Calu3 (cell line): ENCODE results near the gene CHRNB2. TPM values are rescaled to one million over a fixed set of nuclear protein-coding genes. Genes with fewer than 3 reads are reported as not detected.

ENCODE experiments used
- BruUV-seq: library from RNA; stranded (reverse); fragments of 400-500 nt; replicated peaks from 2 replicates; lab custom pipeline; 2021; lab: Mats Ljungman, UMichigan
- CTCF ChIA-PET: fragments of 300-600 bp; sonication (Branson Sonifier 250); formaldehyde crosslinking; loops from one replicate; lab custom pipeline; 2022; ENCODE audit warnings: antibody characterized with exemption; lab: Charles Lee
- DNase-seq: peaks from one replicate; pipeline ENCODE4 v3.0.0; 2022
- H3K27ac Mint-ChIP-seq: one replicate; pipeline ENCODE4 v1.8.0; 2022; ENCODE audit warnings: mixed read lengths; ENCODE audit not compliant: unreplicated experiment
- H3K27me3 Mint-ChIP-seq: one replicate; pipeline ENCODE4 v1.8.0; 2022; ENCODE audit warnings: mixed read lengths; ENCODE audit not compliant: unreplicated experiment
- H3K36me3 Mint-ChIP-seq: one replicate; pipeline ENCODE4 v1.8.0; 2022; ENCODE audit warnings: mild to moderate bottlenecking, moderate library complexity, mixed read lengths; ENCODE audit not compliant: insufficient read depth, unreplicated experiment
- H3K4me1 Mint-ChIP-seq: one replicate; pipeline ENCODE4 v1.8.0; 2022; ENCODE audit warnings: mild to moderate bottlenecking, low read depth, mixed read lengths; ENCODE audit not compliant: unreplicated experiment
- H3K4me3 Mint-ChIP-seq: one replicate; pipeline ENCODE4 v1.8.0; 2022; ENCODE audit warnings: mild to moderate bottlenecking, low read depth, moderate library complexity, mixed read lengths; ENCODE audit not compliant: unreplicated experiment
- H3K9me3 Mint-ChIP-seq: one replicate; pipeline ENCODE4 v1.8.0; 2022; ENCODE audit warnings: low read depth, mixed read lengths; ENCODE audit not compliant: unreplicated experiment
- intact Hi-C: fragments of 100-400 bp; cut with micrococcal nuclease; formaldehyde crosslinking; loops from one replicate; pipeline ENCODE4 v1.10.0; 2022; ENCODE audit not compliant: unreplicated experiment
- total RNA-seq: library from RNA; stranded (reverse); gene quantifications from 2 replicates; pipeline ENCODE4 v1.2.3, GENCODE V29; 2022
- TF ChIP-seq, protein P1 (sequence below): fragments of 200-600 bp; IDR thresholded peaks from one replicate; pipeline ENCODE4 v1.8.0; 2022; ENCODE audit warnings: antibody characterized with exemption; ENCODE audit not compliant: unreplicated experiment

CHRNB2 gene
- total RNA-seq, 1 experiment from 2014 or later = 0.07 TPM

DNA sequence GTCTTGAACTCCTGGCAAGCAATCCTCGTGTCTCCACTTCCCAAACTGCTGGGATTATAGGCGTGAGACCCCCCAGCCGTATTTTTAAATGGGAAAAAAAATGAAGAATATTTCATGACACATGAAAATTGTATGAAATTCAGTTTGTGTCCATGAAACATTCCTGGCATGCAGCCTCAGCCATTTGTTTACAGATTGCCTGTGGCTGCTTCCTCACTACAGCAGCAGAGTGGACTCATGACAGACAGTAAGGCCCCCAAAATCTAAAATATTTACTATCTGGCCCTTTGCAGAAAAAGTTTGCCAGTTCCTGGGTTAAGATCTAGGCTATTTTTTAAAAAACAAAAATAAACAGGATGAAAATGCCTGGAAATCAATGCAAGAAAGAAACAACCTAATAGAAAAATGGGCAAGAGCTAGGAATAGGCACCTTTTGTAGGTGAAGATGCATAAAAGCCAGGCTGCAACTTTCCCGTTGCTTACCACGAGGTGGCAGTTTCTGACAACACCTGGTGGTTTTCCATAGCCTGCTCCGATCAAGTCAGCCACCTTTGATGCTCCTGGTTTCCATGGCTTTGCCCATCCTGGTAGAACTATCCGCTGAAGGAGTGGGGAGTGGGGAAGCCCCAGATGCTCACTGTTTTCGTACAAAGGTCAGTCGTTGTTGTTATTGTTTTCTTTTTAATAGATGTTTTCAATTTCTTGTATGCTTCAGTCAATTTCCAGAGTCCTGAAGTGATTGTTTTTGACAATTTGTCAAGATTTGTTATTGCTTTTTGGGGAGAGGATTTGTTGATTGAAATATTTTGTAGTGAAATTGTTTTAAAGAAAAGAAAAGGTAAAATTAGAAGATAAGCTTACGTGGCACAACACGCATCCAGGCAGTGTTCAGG is 33.4 kb upstream of the CHRNB2 start:
- no TSS peak for BruUV-seq
- Mint-ChIP-seq H3K36me3 (no peaks in the 10 kb centered on the region), H3K4me3 (no peak overlapping the region), H3K9me3 (no peaks in the 10 kb centered on the region), H3K27ac (no peak overlapping the region), H3K27me3 (peaks cover 64% of the 10 kb centered on the region), H3K4me1 (no peaks in the 10 kb centered on the region)
- intact Hi-C loops = no loop called here
- TF ChIP-seq, protein P1, sequence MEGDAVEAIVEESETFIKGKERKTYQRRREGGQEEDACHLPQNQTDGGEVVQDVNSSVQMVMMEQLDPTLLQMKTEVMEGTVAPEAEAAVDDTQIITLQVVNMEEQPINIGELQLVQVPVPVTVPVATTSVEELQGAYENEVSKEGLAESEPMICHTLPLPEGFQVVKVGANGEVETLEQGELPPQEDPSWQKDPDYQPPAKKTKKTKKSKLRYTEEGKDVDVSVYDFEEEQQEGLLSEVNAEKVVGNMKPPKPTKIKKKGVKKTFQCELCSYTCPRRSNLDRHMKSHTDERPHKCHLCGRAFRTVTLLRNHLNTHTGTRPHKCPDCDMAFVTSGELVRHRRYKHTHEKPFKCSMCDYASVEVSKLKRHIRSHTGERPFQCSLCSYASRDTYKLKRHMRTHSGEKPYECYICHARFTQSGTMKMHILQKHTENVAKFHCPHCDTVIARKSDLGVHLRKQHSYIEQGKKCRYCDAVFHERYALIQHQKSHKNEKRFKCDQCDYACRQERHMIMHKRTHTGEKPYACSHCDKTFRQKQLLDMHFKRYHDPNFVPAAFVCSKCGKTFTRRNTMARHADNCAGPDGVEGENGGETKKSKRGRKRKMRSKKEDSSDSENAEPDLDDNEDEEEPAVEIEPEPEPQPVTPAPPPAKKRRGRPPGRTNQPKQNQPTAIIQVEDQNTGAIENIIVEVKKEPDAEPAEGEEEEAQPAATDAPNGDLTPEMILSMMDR = peak; percentile 71
- CTCF ChIA-PET = interaction anchor here (0.6 to 3.0 kb wide), 3 partner anchors 12 to 206 kb away, joined by 3 to 18 read pairs (median 3); no protein-coding TSS in a partner anchor
- peak; percentile 66 for DNase-seq

DNA sequence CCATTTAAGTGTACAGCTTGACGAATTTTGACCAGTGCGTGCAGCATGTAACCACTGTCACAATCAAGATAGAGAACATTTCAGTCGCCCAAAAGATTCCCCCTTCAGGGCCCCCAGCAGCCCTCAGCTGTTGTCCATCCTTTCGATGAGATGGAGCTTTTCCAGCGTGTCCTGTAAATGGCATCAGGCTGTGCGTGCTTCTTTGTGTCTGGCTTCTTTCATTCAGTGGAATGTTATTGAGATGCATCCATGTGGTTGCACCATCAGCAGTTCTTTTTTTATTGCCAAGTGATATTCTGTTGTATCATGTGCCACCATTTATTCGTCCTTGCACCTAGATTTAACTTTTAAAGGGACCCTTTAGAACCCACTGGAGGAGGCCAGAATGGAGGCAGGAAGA is 31.0 kb upstream of the CHRNB2 start:
- no peaks in the 10 kb centered on the region for H3K9me3 Mint-ChIP-seq
- no peak overlapping the region for H3K4me3 Mint-ChIP-seq
- CTCF ChIA-PET = no interaction called here
- no peaks in the 10 kb centered on the region for H3K36me3 Mint-ChIP-seq
- H3K27ac Mint-ChIP-seq = no peak overlapping the region
- H3K27me3 Mint-ChIP-seq = peaks cover 88% of the 10 kb centered on the region
- intact Hi-C loops = no loop called here
- no peak for DNase-seq
- BruUV-seq = no TSS peak
- H3K4me1 Mint-ChIP-seq = peaks cover 8% of the 10 kb centered on the region
- TF ChIP-seq, protein P1 = no peak

DNA sequence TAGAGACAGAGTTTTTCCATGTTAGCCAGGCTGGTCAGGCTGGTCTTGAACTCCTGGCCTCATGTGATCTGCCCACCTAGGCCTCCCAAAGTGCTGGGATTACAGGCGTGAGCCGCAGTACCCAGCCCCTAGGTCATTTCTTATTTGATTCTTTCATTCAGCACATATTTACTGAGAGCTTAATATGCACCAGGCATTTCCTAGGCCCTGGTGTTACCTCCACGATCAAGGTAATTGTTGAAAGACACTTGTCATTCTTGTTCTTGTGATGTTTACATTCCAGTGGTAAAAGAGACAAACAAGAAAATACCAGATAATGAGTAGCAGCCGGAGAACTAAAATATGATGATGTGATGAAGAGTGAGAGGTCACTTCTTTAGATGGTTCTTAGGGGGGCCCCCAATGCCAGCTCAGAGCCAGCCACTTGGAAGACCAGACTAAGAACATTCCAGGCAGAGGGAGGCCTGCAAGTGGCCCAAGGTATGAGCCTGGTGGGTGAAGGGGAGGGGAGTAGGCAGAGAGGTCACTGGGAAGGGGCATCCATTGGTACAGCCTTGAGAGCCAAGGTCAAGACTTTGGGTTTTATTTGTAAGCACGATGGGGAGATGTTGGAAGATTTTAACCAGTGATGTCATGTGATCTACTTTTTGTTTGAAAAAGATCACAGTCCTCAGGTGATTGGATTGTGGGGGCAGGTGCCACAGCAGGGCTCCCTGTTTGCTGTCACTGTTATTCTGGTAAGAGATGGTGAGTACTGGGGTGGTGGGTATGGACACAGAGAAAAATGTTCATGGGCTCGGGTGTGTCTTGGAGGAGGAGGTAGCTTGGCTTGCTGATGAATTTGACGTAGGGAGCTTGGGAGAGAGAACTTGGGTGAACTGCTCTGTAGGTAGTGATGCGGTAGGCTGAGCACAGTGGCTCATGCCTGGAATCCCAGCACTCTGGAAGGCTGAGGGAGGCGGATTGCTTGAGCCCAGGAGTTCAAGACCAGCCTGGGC is 27.8 kb upstream of the CHRNB2 start:
- intact Hi-C loops = loop anchor here (10.0 kb wide), 1 partner anchor 345 kb away; the partner anchor contains the start of gene TPM3
- peaks cover 100% of the 10 kb centered on the region for H3K27me3 Mint-ChIP-seq
- BruUV-seq = no TSS peak

More for the DNA sequence above, 27.8 kb upstream of the CHRNB2 start:
- no peak overlapping the region for H3K4me3 Mint-ChIP-seq
- TF ChIP-seq, protein P1 = no peak
- no peaks in the 10 kb centered on the region for H3K36me3 Mint-ChIP-seq
- CTCF ChIA-PET = no interaction called here
- DNase-seq = no peak
- H3K4me1 Mint-ChIP-seq = peaks cover 8% of the 10 kb centered on the region
- no peak overlapping the region for H3K27ac Mint-ChIP-seq
- no peaks in the 10 kb centered on the region for H3K9me3 Mint-ChIP-seq
